ELF-1 (cell line): ENCODE results near the gene WASF1.
"Not testable (repeated sequence)": the region's sequence is repeated elsewhere in the genome, so short reads cannot be mapped to it uniquely, and the experiment has no call there.

Source experiments
- DNase-seq: peaks from one replicate; pipeline ENCODE4 v3.0.0-alpha.2; 2016; ENCODE audit warnings: low read depth, low spot score

WASF1 gene

GRCh38 chr6:110089323-110089722 lies 90.1 kb downstream of the WASF1 start:
- DNase-seq, result no peak

GRCh38 chr6:110085285-110085684 lies 94.2 kb downstream of the WASF1 start:
- no peak for DNase-seq

GRCh38 chr6:110083875-110084585 lies 95.4 kb downstream of the WASF1 start:
- DNase-seq, result no peak

GRCh38 chr6:110075406-110075805 lies 104.1 kb downstream of the WASF1 start:
- no peak for DNase-seq

- DNase-seq, result not testable (repeated sequence)
Observed at GRCh38 chr6:110073474-110073873, 106.0 kb downstream of the WASF1 start.

- no peak for DNase-seq
Observed at GRCh38 chr6:110068592-110068967, 110.9 kb downstream of the WASF1 start.

- DNase-seq, result no peak
Observed at GRCh38 chr6:110067837-110068591, 111.5 kb downstream of the WASF1 start.

GRCh38 chr6:110064744-110065524 lies 114.5 kb downstream of the WASF1 start:
- DNase-seq, result no peak

- no peak for DNase-seq
Observed at GRCh38 chr6:110063594-110064263, 115.7 kb downstream of the WASF1 start.

- DNase-seq, result no peak
Observed at GRCh38 chr6:110055387-110055735, 124.1 kb downstream of the WASF1 start.

- no peak for DNase-seq
Observed at GRCh38 chr6:110054664-110055386, 124.6 kb downstream of the WASF1 start.

GRCh38 chr6:110053395-110054240 lies 125.9 kb downstream of the WASF1 start:
- peak; percentile 24 for DNase-seq

GRCh38 chr6:110050440-110050813 lies 129.0 kb downstream of the WASF1 start:
- DNase-seq, result no peak
